ENCODE data around the gene RPS2. TPM values are rescaled to one million over a fixed set of nuclear protein-coding genes. Genes with fewer than 3 reads are reported as not detected.
A peak's percentile ranks its signal among the peaks of the same experiment; 100 is the strongest.

The RPS2 gene
- total RNA-seq, 1 donor from 2014 or later, result 545 TPM

DNA sequence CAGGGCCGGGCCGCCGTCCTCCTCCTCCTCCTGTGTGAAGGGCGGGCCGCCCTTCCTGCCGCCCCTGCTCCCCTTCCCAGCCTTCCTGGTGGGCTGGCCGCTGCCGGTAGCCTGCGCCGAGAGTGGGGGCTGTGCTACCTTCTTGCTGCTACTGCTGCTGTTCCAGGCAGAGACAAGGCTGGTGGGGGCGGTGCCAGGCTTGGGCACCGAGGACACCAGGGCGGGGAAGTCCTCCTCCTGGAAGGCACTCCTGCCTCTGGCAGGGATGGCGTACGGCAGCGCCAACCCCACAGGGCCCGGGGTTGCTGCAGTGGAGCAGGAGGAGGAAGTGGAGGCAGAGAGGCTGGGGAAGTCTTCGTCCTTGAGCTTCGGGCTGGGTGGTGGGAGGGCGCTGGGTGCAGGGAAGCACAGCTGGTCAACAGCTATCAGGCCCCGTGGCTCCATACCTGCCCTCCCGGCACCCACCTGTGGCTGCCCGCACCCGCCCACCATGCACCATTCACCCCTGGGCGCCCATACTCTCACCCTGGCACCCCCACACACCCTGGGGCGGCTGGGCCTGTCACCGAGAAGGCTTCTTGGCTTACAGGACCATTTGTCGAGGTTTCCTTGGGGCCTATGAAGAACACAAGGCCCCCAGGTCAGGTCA lies 35.4 kb upstream of the RPS2 start:
- no peak for ATAC-seq
- no peak for DNase-seq (ENCODE audit: low spot score)

DNA sequence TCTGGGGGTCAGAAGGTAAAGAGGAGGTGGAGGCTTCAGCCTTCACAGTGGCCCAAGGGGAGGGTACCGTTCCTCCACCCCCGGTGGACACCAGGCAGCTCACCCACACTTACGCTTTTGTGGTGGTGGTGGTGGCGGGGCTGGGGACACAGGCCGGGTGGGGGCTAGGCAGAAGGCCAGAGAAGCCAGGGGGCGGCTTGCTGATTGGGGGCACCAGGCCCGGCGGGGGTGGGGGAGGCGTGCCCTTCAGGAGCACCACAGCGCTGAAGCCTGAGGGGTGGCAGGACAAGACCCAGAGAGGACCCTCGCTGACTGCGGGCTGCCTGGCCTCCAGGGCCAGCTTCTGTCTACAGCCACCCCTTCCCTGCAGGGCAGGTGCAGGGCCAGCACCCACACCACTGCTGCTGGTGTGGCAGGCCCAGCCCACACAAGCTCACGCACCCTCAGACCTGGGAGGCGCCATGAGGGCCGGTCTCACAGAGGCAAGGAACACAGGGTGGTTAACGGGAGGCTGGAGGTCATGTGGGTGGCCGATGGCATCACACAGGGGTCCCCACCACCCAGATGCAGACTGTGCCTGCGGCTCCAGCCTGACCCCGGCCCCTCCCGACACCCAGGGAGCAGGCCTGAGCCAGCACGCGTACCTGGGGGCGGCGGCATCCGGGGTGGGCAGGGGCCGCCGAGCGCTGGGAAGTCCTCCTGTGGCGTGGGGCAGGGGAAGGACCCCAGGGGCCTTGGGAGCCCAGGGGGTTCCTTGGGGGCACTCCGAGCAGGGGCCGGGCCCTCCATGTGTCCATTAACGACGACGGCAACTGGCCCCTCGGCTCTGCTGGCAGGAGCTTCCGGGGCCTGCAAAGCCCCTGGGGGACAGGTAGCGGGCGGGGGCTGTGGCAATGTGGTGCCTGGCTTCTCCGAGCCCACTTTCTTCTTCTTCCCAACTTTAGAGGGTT lies 34.5 kb upstream of the RPS2 start:
- no peak for DNase-seq (ENCODE audit: low spot score)
- no peak for ATAC-seq

DNA sequence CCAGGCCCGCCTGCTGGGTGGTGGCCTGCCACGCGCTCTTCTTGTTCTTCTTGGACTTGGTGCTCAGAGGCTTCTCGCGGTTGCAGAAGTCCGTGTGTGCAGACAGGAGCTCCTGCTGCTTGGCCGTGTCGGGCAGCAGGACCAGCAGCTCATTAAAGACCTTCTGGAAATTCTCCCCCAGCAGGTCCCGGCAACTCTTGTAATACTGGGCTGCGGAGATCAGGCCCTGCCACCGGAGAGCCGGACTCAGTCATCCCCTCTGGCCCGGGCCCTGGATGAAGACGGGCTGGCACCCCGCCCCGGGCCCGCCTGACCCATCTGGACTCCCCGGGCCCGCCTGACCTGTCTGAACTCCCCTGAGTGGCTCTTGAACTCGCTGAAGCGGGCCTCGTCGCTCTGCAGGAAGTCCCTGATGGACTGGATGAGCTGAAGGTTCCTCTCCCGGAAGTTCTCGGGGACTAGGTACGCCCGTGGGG lies 33.8 kb upstream of the RPS2 start:
- ATAC-seq (no peak), DNase-seq (ENCODE audit: low spot score) (no peak)

DNA sequence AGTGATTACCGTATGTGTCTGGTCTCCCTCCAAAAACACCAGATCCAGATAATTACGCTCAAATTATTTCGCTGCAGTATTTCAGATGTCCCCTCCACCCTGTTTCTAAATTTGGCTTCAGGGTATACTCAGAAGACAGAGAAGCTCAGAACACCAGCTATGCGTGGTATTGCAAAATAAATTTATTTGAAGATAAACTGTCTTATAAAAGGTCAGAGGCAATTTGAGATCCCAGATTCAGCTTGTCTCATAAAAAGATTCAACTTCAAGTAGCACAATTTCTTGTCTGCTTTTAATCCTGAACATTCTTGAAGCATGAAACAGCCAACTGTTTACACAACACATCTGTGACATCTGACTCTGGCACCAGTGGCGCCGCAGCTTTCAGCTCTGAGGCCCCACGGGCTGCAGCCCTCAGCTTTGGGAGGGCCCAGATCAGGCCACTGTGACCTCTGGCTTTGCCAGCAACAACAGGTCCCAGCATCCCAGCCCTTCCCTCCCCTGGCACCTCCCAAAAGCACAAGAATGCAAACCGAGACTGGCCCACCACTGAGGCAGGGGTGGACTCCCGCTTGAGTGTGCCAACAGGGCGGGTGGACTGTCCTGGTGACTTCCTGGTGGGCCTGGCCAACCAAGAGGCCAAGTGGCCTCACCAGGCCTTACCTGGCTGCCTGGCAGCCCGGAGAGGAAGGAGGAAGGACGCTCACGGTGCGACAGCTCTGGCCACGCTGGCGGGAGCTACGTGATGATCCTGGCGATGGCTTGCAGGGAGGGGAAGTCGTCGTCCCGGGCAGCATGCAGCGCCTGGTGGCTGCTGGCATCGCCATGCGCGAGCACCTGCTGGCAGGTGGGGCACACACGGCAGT lies 33.1 kb upstream of the RPS2 start:
- DNase-seq (ENCODE audit: low spot score), result no peak
- no peak for ATAC-seq

DNA sequence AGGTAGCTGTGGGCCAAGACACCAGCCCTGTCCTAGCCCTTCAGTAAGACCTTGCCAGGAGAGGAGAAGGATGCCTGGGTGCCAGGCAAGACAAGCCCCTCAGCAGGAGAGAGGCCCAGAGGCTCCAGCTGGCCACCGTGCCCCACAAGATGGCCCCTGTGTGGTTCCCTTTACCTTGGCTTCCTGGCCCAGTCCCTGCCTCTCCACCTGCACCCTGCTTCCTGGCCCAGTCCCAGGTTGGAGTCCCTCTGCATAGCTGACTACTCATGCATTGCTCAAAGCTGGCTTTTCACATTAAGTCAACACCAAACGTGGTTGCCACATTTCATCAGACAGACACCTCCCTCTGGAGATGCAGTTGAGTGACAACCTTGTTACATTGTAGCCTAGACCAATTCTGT lies 29.1 kb upstream of the RPS2 start:
- DNase-seq (ENCODE audit: low spot score), result peak; percentile 75
- ATAC-seq, result peak; percentile 69

DNA sequence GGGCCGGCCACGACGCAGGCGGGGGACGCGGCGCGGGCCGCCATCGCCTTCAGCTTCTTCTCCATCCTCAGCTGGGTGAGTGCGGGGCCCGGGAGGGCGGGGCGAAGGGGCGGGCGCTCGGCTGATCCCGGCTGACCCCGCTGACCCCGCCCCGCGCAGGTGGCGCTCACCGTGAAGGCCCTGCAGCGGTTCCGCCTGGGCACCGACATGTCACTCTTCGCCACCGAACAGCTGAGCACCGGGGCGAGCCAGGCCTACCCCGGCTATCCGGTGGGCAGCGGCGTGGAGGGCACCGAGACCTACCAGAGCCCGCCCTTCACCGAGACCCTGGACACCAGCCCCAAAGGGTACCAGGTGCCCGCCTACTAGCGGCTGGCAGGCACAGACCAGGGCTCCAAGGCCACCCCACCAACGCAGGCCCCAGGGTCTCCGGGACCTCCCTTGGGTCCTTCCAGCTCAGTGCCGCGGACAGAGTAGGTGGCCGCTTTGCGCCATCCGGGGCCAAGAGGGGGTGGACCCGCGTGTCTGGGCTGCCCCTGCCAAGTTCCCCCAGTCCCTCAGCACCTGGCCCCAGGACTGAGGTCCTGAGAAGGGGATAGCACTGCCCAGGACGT lies 28.2 kb upstream of the RPS2 start:
- DNase-seq (ENCODE audit: low spot score), result no peak
- ATAC-seq, result no peak

DNA sequence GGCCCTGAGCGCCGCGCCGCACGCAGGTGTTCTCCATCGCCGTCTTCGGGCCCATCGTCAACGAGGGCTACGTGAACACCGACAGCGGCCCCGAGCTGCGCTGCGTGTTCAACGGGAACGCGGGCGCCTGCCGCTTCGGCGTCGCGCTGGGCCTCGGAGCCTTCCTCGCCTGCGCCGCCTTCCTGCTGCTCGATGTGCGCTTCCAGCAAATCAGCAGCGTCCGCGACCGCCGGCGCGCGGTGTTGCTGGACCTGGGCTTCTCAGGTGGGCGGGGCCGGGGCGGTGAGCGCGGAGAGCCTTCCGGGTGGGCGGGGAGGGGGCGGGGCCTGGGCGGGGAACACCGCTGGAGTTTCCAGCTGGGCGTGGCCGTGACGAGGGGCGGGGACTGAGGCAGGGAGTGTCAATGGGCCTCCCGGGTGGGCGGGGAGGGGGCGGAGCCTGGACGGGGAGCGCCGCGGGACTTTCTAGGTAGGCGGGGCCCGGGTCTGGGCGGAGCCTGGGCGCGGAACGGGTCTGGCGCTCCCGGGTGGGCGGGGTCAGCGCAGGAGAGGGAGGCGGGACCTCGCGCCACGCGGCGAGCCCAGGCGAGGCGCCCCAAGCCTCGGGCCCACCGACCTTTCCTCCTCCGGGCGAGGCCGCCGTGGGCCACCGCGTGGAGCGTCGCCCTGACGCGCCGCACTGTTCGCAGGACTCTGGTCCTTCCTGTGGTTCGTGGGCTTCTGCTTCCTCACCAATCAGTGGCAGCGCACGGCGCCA lies 27.5 kb upstream of the RPS2 start:
- DNase-seq (ENCODE audit: low spot score) (peak; percentile 86), ATAC-seq (peak; percentile 73)

DNA sequence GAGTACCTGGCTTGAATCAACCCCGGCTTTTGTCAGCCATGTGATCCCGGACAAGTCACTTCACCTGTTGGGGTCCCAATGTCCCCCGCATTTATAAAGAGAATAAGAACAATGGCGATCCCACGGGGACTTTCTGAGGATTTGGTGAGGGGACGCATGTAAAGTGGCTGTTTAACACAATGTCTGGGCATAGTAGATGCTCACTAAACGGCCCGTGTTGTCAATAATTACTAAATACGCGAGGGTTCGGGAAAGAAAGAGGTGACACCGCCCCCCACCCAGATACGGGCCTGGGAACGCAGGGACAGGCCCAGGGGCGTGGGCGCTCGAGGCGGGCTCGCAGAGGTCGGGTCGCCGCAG lies 26.9 kb upstream of the RPS2 start:
- ATAC-seq, result no peak
- DNase-seq (ENCODE audit: low spot score), result no peak

DNA sequence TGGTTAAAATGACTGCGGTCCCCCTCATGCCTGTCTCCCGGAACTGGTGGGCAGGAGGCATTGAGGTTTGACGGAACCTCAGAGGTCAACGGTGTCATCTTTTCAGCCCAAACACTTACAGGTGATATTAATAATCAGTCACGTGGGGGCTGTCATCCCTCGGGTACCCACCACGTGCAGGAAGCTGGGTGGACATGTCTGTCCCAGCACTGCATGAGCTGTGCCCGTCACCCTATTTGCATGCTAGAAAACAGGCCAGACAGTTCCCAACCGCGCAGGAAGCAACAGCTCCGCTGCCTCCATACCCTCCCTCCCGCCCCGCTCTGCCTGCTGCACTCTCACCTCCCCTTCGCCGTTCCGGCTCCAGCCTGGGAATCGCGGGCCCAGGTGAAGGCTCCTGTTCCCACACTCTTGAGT lies 26.5 kb upstream of the RPS2 start:
- DNase-seq (ENCODE audit: low spot score), result no peak
- ATAC-seq, result no peak

DNA sequence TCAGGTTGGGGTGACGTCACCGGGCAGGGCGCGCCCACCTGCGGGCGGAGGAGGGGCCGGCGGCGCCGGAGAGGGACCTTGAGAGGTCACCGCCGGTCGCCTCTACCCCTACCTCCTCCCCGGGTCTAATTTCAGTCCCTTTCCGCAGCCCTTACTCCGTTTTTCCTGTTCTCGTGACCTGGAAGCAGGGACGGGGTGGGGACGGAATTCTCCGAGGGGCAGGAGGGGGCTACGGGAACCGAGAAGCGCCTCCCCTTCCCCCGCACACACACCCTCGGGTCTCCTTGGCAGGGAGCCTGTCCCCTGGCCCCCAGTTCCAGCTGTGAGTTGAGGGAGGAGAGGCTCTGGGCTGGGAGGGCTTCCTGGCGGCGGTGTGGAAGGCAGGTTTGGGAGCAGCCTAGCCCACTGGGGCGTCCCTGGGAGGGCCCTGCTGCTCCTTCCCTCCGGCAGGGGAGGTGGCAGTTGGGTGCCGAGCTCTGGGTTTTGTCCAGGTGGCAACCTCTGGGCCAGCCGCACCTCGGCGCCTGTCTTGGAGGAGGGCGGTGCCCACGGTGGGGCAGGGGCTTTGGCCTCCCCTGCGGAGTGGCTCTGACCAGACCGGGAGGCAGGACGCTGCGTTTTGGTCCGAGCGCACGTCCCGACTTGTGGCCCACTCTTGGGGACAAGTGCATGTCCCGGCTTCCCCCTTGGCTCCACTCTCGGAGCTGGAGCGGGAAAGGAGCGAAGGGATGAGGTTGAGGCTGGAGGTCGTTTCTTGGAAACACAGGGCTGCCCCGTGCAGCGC lies 25.9 kb upstream of the RPS2 start:
- ATAC-seq, result no peak
- no peak for DNase-seq (ENCODE audit: low spot score)

DNA sequence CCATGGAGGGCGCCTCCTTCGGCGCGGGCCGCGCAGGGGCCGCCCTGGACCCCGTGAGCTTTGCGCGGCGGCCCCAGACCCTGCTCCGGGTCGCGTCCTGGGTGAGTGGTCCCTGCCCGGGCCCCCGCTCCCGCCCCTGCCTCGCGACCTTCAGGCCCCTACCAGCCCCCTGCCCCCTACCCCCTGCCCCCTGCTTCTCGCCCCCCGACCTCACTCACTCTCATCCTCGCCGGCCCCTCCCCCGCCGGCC lies 25.4 kb upstream of the RPS2 start:
- ATAC-seq (no peak), DNase-seq (ENCODE audit: low spot score) (no peak)

DNA sequence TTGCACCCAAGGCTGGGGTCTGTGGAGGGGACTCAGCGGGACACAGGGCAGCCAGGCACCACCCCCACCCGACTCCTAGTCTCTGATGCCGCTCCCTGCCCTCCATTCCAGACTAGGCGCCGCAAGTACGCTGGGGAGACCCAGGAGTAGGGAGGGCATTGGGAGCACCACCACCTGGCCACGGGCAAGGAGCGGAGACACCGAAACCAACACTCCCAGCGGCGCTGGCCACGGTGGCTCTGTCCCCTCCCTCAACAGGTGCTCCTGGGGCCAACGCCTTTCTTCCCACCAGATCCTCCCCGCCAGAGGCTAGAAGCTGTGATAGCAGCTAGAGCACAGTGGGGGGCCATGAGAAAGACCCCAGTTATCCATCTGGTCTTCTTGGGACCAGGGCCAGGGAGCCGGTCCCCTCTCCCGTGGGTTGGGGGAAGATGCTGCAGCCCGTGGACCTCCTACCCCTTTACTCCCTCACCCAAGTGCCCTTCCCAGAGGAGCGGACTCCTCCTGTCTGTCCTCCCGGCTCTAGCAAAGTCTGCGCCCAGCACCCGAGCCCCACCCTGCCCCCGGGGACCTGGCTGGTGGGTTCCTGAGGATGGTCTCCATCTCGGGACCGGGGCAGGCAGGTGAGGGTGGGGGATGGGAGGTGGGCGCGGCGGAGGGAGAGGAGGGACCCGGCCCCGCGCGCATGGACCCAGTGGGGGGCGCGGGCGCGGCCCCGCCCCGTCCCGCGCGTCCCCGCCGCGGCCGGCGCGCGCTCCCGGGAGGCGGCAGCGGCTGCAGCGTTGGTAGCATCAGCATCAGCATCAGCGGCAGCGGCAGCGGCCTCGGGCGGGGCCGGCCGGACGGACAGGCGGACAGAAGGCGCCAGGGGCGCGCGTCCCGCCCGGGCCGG lies 24.8 kb upstream of the RPS2 start, which contains the start of gene SYNGR3:
TSS of gene SYNGR3 (plus strand) at position 762 of the 892 bp plus-strand sequence. CDS start 133 bp downstream, outside the sequence.
- no peak for ATAC-seq
- DNase-seq (ENCODE audit: low spot score), result no peak

DNA sequence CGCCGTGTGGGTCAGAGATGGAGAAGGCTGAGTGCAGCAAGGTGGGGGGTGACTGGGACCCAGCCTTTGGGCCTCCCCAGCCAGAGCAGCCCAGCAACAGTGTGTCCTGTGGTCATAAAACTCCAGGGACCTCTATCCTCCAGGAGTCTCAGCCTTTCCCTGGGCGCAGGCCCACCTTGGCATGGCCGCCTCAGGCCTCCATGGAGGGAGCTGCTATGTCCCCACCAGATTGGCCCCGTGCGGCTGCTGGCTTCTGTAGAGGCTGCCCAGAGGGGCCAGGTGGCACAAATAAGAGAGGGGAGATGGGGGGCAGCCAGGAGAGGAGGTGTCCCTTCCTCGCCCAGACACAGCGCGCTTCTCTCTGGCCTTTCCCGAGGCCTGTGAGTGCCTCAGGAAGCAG lies 22.6 kb upstream of the RPS2 start:
- DNase-seq (ENCODE audit: low spot score) (no peak), ATAC-seq (no peak)

DNA sequence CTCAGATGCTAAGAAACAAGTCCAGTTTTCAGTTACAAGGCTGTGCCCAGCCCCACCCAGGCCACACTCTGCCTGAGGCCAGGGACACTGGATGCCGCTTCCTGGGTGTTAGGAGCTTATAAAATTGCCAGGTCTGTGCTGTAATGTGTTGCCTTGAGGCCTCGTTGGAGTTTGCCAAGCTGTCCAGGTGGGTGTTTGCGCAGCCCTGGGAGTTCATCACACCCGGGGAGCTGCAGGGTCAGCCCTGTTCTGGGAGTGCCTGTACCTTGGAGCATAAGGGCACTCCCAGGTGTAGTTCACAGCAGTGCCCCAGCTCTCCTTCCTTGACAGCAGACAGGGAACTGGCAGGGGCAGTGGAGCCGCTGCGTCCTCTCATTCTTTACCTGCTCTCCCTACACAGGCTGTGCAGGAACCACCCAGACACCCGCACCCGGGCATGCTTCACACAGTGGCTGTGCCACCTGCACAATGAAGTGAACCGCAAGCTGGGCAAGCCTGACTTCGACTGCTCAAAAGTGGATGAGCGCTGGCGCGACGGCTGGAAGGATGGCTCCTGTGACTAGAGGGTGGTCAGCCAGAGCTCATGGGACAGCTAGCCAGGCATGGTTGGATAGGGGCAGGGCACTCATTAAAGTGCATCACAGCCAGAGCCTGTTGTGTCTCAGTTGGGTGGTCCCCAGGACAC lies 21.0 kb upstream of the RPS2 start:
- ATAC-seq (no peak), DNase-seq (ENCODE audit: low spot score) (no peak)

DNA sequence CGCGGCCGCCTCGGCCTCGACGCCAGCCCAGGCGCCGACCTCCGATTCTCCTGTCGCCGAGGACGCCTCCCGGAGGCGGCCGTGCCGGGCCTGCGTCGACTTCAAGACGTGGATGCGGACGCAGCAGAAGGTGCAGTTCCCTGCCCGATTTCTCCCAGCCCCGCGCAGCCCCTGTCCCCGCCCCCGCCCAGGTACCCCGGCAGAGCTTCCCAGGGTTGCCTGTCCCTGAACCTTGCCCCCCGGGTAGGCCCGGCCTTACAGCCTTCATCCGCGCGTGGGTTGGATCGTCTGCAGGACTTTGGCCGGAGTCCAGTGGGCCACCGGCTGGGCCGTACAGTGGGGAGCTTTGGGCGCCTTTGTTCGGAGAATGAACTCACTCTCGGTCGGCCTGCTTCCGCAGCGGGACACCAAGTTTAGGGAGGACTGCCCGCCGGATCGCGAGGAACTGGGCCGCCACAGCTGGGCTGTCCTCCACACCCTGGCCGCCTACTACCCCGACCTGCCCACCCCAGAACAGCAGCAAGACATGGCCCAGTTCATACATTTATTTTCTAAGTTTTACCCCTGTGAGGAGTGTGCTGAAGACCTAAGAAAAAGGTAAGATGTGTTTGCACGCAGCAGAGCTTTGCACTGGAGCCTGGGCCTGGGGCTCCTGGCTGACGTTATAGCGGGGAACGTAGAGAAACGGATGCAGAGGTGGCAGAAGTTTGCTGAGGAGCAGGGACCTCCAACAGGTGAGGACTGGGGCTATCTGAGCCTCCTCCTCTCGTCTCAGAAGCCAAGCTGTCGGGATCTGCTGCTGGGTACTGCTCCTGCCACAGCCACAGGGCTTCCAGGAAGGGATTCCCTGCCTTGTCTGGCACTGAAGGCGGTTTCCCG lies 20.0 kb upstream of the RPS2 start:
- DNase-seq (ENCODE audit: low spot score) (peak; percentile 82), ATAC-seq (peak; percentile 42)

DNA sequence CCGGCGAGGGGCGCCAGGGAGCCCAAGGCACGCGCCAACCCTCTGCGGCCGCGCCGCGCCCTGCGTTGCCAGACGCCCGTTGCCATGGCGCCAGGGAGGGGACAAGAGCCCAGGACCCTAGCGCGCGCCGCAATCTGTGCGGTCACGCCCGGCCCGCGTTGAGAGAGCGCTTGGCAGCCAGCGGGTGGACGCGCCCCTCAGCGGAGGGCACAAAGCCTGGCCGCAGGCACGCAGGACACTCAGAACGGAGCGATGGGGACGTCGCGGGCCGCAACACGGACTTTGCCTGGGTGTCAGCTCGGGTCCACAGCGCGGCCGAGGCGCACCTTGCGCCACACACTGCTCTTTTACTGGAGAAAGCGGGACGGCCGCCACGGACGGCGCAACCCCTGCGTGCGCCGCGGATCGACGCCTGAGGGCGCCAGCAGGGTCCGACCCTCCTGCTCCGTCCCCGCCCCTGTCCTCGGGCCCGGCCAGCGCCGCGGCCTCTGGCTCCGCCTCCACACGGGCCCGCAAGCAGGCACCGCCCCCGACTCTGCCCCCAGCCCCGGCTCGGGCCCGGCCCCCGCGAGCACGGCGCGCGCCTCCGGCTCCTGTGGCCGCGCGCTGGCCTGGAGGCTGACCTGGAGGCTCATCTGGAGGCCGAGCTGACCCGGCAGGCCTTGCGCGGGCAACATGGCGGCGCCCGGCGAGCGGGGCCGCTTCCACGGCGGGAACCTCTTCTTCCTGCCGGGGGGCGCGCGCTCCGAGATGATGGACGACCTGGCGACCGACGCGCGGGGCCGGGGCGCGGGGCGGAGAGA lies 19.1 kb upstream of the RPS2 start, which contains the start of gene GFER:
TSS of gene GFER (plus strand) at position 650 of the 803 bp plus-strand sequence. CDS start at position 676, 26 bp downstream.
- DNase-seq (ENCODE audit: low spot score) (peak; percentile 94), ATAC-seq (peak; percentile 89)
